ENCODE measurements around the gene PHACTR4. TPM values are rescaled to one million over a fixed set of nuclear protein-coding genes. Genes with fewer than 3 reads are reported as not detected.

Gene PHACTR4
- total RNA-seq, 2 donors from 2014 or later: 14.5 to 32.6 TPM

GRCh38 chr1:28526886-28527285 is 157.3 kb downstream of the PHACTR4 start:
- DNase-seq: peak; percentile 29 to 64 (median 54)
- Histone ChIP-seq H3K27me3 (no peaks in the 10 kb centered on the region), H3K36me3 (replicated peaks in 1 of 2; ENCODE audit: insufficient read depth in 1 of 2, low read depth in 2 of 2) (peaks cover 0 to 3% of the 10 kb centered on the region in 2 donors), H3K4me1 (no peaks in the 10 kb centered on the region), H3K4me3 (no peak overlapping the region), H3K9me3 (no peaks in the 10 kb centered on the region), H3K27ac (peak overlapping the region; percentile 50 to 69 (median 59))
- intact Hi-C loops (cut with DNase I): no loop called here
- 69 to 74% methylated on average over 7 to 9 of the region's 9 CpGs for WGBS, 2 donors
- ATAC-seq: peak; percentile 83
- TF ChIP-seq POLR2A (IDR thresholded peaks at IDR 0.05): peak in 2 of 3 donors; percentile 22
- TF ChIP-seq, protein P1, sequence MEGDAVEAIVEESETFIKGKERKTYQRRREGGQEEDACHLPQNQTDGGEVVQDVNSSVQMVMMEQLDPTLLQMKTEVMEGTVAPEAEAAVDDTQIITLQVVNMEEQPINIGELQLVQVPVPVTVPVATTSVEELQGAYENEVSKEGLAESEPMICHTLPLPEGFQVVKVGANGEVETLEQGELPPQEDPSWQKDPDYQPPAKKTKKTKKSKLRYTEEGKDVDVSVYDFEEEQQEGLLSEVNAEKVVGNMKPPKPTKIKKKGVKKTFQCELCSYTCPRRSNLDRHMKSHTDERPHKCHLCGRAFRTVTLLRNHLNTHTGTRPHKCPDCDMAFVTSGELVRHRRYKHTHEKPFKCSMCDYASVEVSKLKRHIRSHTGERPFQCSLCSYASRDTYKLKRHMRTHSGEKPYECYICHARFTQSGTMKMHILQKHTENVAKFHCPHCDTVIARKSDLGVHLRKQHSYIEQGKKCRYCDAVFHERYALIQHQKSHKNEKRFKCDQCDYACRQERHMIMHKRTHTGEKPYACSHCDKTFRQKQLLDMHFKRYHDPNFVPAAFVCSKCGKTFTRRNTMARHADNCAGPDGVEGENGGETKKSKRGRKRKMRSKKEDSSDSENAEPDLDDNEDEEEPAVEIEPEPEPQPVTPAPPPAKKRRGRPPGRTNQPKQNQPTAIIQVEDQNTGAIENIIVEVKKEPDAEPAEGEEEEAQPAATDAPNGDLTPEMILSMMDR (IDR thresholded peaks at IDR 0.05): no peak

DNA sequence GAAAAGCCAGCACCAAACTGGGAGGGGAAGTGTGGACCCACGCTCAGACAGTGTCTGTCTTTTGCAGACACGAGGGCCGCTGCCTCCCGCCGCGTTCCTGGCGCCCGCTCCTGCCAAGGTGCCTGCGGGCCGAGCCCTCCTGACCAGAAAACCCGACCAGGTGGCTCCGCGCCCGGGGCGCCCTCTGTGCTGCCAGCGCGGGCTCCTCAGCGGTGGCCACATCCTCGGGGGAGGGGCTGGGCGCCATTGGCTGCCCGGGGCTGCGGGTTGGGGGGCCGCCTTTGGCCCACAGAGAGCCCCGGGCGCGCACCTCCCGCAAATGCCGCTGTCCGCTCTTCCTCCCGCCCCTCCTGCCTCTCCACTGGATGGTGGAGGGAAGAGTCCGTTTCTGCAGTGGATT is 160.9 kb downstream of the PHACTR4 start:
- Histone ChIP-seq H3K27me3 (no peaks in the 10 kb centered on the region), H3K36me3 (replicated peaks in 1 of 2; ENCODE audit: insufficient read depth in 1 of 2, low read depth in 2 of 2) (peaks cover 0 to 7% of the 10 kb centered on the region in 2 donors), H3K9me3 (no peaks in the 10 kb centered on the region), H3K4me3 (no peak overlapping the region), H3K4me1 (no peaks in the 10 kb centered on the region), H3K27ac (no peak overlapping the region)
- DNase-seq (no peak), ATAC-seq (no peak)
- 92 to 95% methylated on average over 25 to 31 of the region's 31 CpGs for WGBS, 2 donors
- intact Hi-C loops (cut with DNase I): no loop called here
- TF ChIP-seq, protein P1 (IDR thresholded peaks at IDR 0.05): no peak
- no peak for TF ChIP-seq POLR2A (IDR thresholded peaks at IDR 0.05)

GRCh38 chr1:28534671-28535070 is 165.1 kb downstream of the PHACTR4 start:
- Histone ChIP-seq H3K4me1 (no peaks in the 10 kb centered on the region), H3K4me3 (no peak overlapping the region), H3K27ac (no peak overlapping the region), H3K9me3 (no peaks in the 10 kb centered on the region), H3K36me3 (replicated peaks in 1 of 2; ENCODE audit: insufficient read depth in 1 of 2, low read depth in 2 of 2) (peaks cover 0 to 8% of the 10 kb centered on the region in 2 donors), H3K27me3 (no peaks in the 10 kb centered on the region)
- intact Hi-C loops (cut with DNase I): no loop called here
- ATAC-seq (no peak), DNase-seq (no peak)
- 83 to 93% methylated on average over 6 of the region's 6 CpGs for WGBS, 2 donors
- TF ChIP-seq, protein P1 (IDR thresholded peaks at IDR 0.05): no peak
- no peak for TF ChIP-seq POLR2A (IDR thresholded peaks at IDR 0.05)

- Histone ChIP-seq H3K36me3 (replicated peaks in 1 of 2; ENCODE audit: insufficient read depth in 1 of 2, low read depth in 2 of 2) (peaks cover 0 to 8% of the 10 kb centered on the region in 2 donors), H3K9me3 (no peaks in the 10 kb centered on the region), H3K27me3 (no peaks in the 10 kb centered on the region), H3K4me1 (no peaks in the 10 kb centered on the region), H3K27ac (no peak overlapping the region), H3K4me3 (no peak overlapping the region)
- TF ChIP-seq, protein P1 (IDR thresholded peaks at IDR 0.05): no peak
- no peak for TF ChIP-seq POLR2A (IDR thresholded peaks at IDR 0.05)
- DNase-seq (no peak), ATAC-seq (no peak)
- WGBS, 2 donors: 65 to 85% methylated on average over 4 to 6 of the region's 6 CpGs
- intact Hi-C loops (cut with DNase I): no loop called here
These were observed 165.6 kb downstream of the PHACTR4 start for GRCh38 chr1:28535180-28535579.

GRCh38 chr1:28537457-28538199 is 168.1 kb downstream of the PHACTR4 start:
- peak in 2 of 4 donors; percentile 17 to 27 for DNase-seq
- intact Hi-C loops (cut with DNase I): no loop called here
- TF ChIP-seq POLR2A (IDR thresholded peaks at IDR 0.05): no peak
- TF ChIP-seq, protein P1 (IDR thresholded peaks at IDR 0.05): no peak
- Histone ChIP-seq H3K4me1 (no peaks in the 10 kb centered on the region), H3K27ac (no peak overlapping the region), H3K27me3 (no peaks in the 10 kb centered on the region), H3K4me3 (no peak overlapping the region), H3K9me3 (no peaks in the 10 kb centered on the region), H3K36me3 (replicated peaks in 1 of 2; ENCODE audit: insufficient read depth in 1 of 2, low read depth in 2 of 2) (peaks cover 0 to 6% of the 10 kb centered on the region in 2 donors)
- ATAC-seq: no peak
- 70 to 74% methylated on average over 7 to 8 of the region's 8 CpGs for WGBS, 2 donors
